Measurements from ENCODE around the gene LAIR1.

The LAIR1 gene

GRCh38 chr19:54351474-54351873 lies 13.3 kb downstream of the LAIR1 start:
- Histone ChIP-seq H3K9ac (ENCODE audit: low read length) (no peak overlapping the region), H3K79me2 (ENCODE audit: insufficient read depth, low read length) (no peaks in the 10 kb centered on the region), H3F3A (ENCODE audit: insufficient read depth) (no peaks in the 10 kb centered on the region), H3K9me3 (ENCODE audit: insufficient read depth, low read length) (no peaks in the 10 kb centered on the region), H3K27me3 (ENCODE audit: low read length) (no peaks in the 10 kb centered on the region), H3K4me3 (ENCODE audit: insufficient read depth, low read length, poor library complexity, severe bottlenecking) (no peak overlapping the region), H2AFZ (ENCODE audit: low read depth, low read length, severe bottlenecking) (no peak overlapping the region), H3K36me3 (ENCODE audit: low read length) (no peaks in the 10 kb centered on the region), H4K20me1 (ENCODE audit: low read depth, low read length) (no peaks in the 10 kb centered on the region), H3K27ac (ENCODE audit: low read depth, low read length) (no peak overlapping the region), H3K4me2 (ENCODE audit: low read depth, low read length, poor library complexity, severe bottlenecking) (no peak overlapping the region), H3K9me2 (replicated peaks; ENCODE audit: insufficient read depth, low read length) (no peaks in the 10 kb centered on the region)
- TF ChIP-seq EZH2phosphoT487 (conservative IDR thresholded peaks at IDR 0.05; ENCODE audit: low read length), result no peak
- no peak for TF ChIP-seq CTCF (IDR thresholded peaks at IDR 0.05; ENCODE audit: insufficient read depth, low read length, poor library complexity, severe bottlenecking)

GRCh38 chr19:54345938-54346386 lies 18.8 kb downstream of the LAIR1 start:
- H3K27me3 ChIP-seq (ENCODE audit: low read length), result no peaks in the 10 kb centered on the region
- H3K9ac ChIP-seq (ENCODE audit: low read length), result no peak overlapping the region
- no peaks in the 10 kb centered on the region for H3K79me2 ChIP-seq (ENCODE audit: insufficient read depth, low read length)
- no peaks in the 10 kb centered on the region for H4K20me1 ChIP-seq (ENCODE audit: low read depth, low read length)
- no peak overlapping the region for H2AFZ ChIP-seq (ENCODE audit: low read depth, low read length, severe bottlenecking)
- no peaks in the 10 kb centered on the region for H3K9me3 ChIP-seq (ENCODE audit: insufficient read depth, low read length)
- H3K4me2 ChIP-seq (ENCODE audit: low read depth, low read length, poor library complexity, severe bottlenecking), result no peak overlapping the region
- TF ChIP-seq EZH2phosphoT487 (conservative IDR thresholded peaks at IDR 0.05; ENCODE audit: low read length), result no peak
- no peak for TF ChIP-seq CTCF (IDR thresholded peaks at IDR 0.05; ENCODE audit: insufficient read depth, low read length, poor library complexity, severe bottlenecking)
- no peak overlapping the region for H3K27ac ChIP-seq (ENCODE audit: low read depth, low read length)
- no peaks in the 10 kb centered on the region for H3K9me2 ChIP-seq (replicated peaks; ENCODE audit: insufficient read depth, low read length)
- no peak overlapping the region for H3K4me3 ChIP-seq (ENCODE audit: insufficient read depth, low read length, poor library complexity, severe bottlenecking)
- H3K36me3 ChIP-seq (ENCODE audit: low read length), result no peaks in the 10 kb centered on the region
- H3F3A ChIP-seq (ENCODE audit: insufficient read depth), result no peaks in the 10 kb centered on the region

- H3K9ac ChIP-seq (ENCODE audit: low read length), result no peak overlapping the region
- no peaks in the 10 kb centered on the region for H4K20me1 ChIP-seq (ENCODE audit: low read depth, low read length)
- H3K9me2 ChIP-seq (replicated peaks; ENCODE audit: insufficient read depth, low read length), result no peaks in the 10 kb centered on the region
- no peaks in the 10 kb centered on the region for H3K27me3 ChIP-seq (ENCODE audit: low read length)
- H3K27ac ChIP-seq (ENCODE audit: low read depth, low read length), result no peak overlapping the region
- H3K4me3 ChIP-seq (ENCODE audit: insufficient read depth, low read length, poor library complexity, severe bottlenecking), result no peak overlapping the region
- no peaks in the 10 kb centered on the region for H3F3A ChIP-seq (ENCODE audit: insufficient read depth)
- no peak overlapping the region for H3K4me2 ChIP-seq (ENCODE audit: low read depth, low read length, poor library complexity, severe bottlenecking)
- H3K79me2 ChIP-seq (ENCODE audit: insufficient read depth, low read length), result no peaks in the 10 kb centered on the region
- H2AFZ ChIP-seq (ENCODE audit: low read depth, low read length, severe bottlenecking), result no peak overlapping the region
- no peaks in the 10 kb centered on the region for H3K36me3 ChIP-seq (ENCODE audit: low read length)
- TF ChIP-seq CTCF (IDR thresholded peaks at IDR 0.05; ENCODE audit: insufficient read depth, low read length, poor library complexity, severe bottlenecking) (no peak), EZH2phosphoT487 (conservative IDR thresholded peaks at IDR 0.05; ENCODE audit: low read length) (no peak)
- H3K9me3 ChIP-seq (ENCODE audit: insufficient read depth, low read length), result no peaks in the 10 kb centered on the region
These were observed 20.9 kb downstream of the LAIR1 start for GRCh38 chr19:54343868-54344267.

Measured in SU-DHL-6 (cell line).